ENCODE measurements around the gene DERL2.
"Not testable (repeated sequence)": the region's sequence is repeated elsewhere in the genome, so short reads cannot be mapped to it uniquely, and the experiment has no call there.

Gene DERL2

GRCh38 chr17:5435781-5436315, 50.1 kb downstream of the DERL2 start:
- not testable (repeated sequence) for DNase-seq

- DNase-seq, result no peak
These were observed 51.0 kb downstream of the DERL2 start for GRCh38 chr17:5434984-5435383.

GRCh38 chr17:5431949-5432556, 53.9 kb downstream of the DERL2 start:
- DNase-seq, result no peak

- not testable (repeated sequence) for DNase-seq
These were observed 54.7 kb downstream of the DERL2 start for GRCh38 chr17:5431234-5431633.

- DNase-seq, result no peak
These were observed 55.5 kb downstream of the DERL2 start for GRCh38 chr17:5430413-5430999.

GRCh38 chr17:5429191-5429887, 56.6 kb downstream of the DERL2 start:
- DNase-seq, result no peak

- DNase-seq, result no peak
These were observed 60.2 kb downstream of the DERL2 start for GRCh38 chr17:5425826-5426225.

GRCh38 chr17:5424909-5425308, 61.1 kb downstream of the DERL2 start:
- no peak for DNase-seq

GRCh38 chr17:5422505-5422904, 63.5 kb downstream of the DERL2 start:
- DNase-seq, result no peak
